Uterus (tissue), 4 donors: ENCODE measurements around the gene LMOD1. TPM values are rescaled to one million over a fixed set of nuclear protein-coding genes. Genes with fewer than 3 reads are reported as not detected.

ENCODE experiments used
- DNase-seq, 2 donors: peaks; one replicate each; pipeline ENCODE4 v3.0.0-alpha.2; 2019 to 2020
- H3K27ac ChIP-seq, 2 donors: fragments of 200-600 bp; sonication (generic); 1 replicate in 1 of 2; 2 replicates in 1 of 2; pipeline ENCODE4 v1.5.1; 2016 to 2018
- H3K27me3 ChIP-seq, 2 donors: fragments of 200-600 bp; sonication (generic); one replicate each; pipeline ENCODE4 v1.5.1; 2018 to 2019; ENCODE audit warnings: control low read depth in 1 of 2
- H3K36me3 ChIP-seq, 2 donors: fragments of 200-600 bp; sonication (generic); one replicate each; pipeline ENCODE4 v1.5.1; 2019; ENCODE audit warnings: control low read depth in 1 of 2
- H3K4me1 ChIP-seq, 2 donors: fragments of 200-600 bp; sonication (generic); one replicate each; pipeline ENCODE4 v1.5.1; 2018 to 2019; ENCODE audit warnings: control low read depth in 1 of 2
- H3K4me3 ChIP-seq, 2 donors: fragments of 200-600 bp; sonication (generic); 1 replicate in 1 of 2; 2 replicates in 1 of 2; pipeline ENCODE4 v1.5.1; 2018 to 2019; ENCODE audit warnings: mild to moderate bottlenecking in 1 of 2
- H3K9me3 ChIP-seq, 2 donors: fragments of 200-600 bp; sonication (generic); one replicate each; pipeline ENCODE4 v1.5.1; 2019; ENCODE audit warnings: control low read depth in 1 of 2
- POLR2A ChIP-seq, 2 donors: fragments of 450-650 bp; IDR thresholded peaks; one replicate each; pipeline ENCODE4 v1.6.1; 2016; ENCODE audit warnings: antibody characterized with exemption in 2 of 2, mild to moderate bottlenecking in 1 of 2, moderate library complexity in 1 of 2
- intact Hi-C: fragments of 100-400 bp; cut with DNase I; formaldehyde crosslinking; loops from one replicate; pipeline ENCODE4 v1.15.1; 2023; ENCODE audit warnings: low total_unique reads
- microRNA-seq: library from miRNA; unstranded; fragments of <30 nt; microRNA quantifications from one replicate; pipeline ENCODE4, GENCODE V29; 2016; ENCODE audit warnings: borderline microRNAs expressed, borderline replicate concordance
- small RNA-seq: library from RNA; depleted of rRNA; stranded (forward); fragments of <200 nt; gene quantifications from one replicate; pipeline ENCODE3, GENCODE V24; 2016
- total RNA-seq, 4 donors: library from RNA; depleted of rRNA in 3 of 4; stranded (reverse); fragments of >200 nt in 3 of 4; gene quantifications; one replicate each; pipeline versions ENCODE4 v1.1.0 to v1.2.4, GENCODE V29; 2014 to 2023
- TF ChIP-seq, protein P1 (sequence below), 4 experiments: fragments of 200-600 bp in 2 of 4; fragments of 450-650 bp in 2 of 4; sonication (generic) in 2 of 4; IDR thresholded peaks; one replicate each; pipeline ENCODE4 v1.5.1; 2016 to 2019; ENCODE audit warnings: antibody characterized with exemption in 4 of 4, mild to moderate bottlenecking in 2 of 4, moderate library complexity in 1 of 4
- donor health status: DM: yes; HTN: yes; CAD: no.

The LMOD1 gene
- total RNA-seq, 4 donors from 2014 or later = 38.9 to 377 (median 147) TPM

GRCh38 chr1:201851949-201852348 is 94.4 kb downstream of the LMOD1 start:
- TF ChIP-seq POLR2A (IDR thresholded peaks at IDR 0.05) = no peak
- TF ChIP-seq, protein P1, sequence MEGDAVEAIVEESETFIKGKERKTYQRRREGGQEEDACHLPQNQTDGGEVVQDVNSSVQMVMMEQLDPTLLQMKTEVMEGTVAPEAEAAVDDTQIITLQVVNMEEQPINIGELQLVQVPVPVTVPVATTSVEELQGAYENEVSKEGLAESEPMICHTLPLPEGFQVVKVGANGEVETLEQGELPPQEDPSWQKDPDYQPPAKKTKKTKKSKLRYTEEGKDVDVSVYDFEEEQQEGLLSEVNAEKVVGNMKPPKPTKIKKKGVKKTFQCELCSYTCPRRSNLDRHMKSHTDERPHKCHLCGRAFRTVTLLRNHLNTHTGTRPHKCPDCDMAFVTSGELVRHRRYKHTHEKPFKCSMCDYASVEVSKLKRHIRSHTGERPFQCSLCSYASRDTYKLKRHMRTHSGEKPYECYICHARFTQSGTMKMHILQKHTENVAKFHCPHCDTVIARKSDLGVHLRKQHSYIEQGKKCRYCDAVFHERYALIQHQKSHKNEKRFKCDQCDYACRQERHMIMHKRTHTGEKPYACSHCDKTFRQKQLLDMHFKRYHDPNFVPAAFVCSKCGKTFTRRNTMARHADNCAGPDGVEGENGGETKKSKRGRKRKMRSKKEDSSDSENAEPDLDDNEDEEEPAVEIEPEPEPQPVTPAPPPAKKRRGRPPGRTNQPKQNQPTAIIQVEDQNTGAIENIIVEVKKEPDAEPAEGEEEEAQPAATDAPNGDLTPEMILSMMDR (IDR thresholded peaks at IDR 0.05) = no peak
- Histone ChIP-seq H3K36me3 (no peaks in the 10 kb centered on the region), H3K4me1 (no peaks in the 10 kb centered on the region)

DNA sequence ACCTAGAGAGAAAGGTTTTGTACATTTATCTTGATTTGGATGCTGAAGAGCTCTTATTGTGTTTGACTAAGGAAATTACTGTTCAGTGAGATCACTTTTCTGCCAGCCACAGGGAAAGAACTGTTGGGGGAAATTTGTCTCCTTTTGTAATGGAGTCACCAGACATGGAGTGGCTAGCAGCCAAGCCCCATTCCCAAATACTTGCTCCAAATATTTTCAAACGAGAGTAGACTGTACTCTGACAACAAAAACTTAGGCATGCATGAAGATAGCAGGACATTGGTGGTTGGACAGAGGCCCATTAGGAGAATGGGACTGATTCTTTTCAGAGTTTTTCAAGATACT is 96.3 kb downstream of the LMOD1 start:
- no peak for TF ChIP-seq POLR2A (IDR thresholded peaks at IDR 0.05)
- TF ChIP-seq, protein P1 (IDR thresholded peaks at IDR 0.05) = no peak
- no peaks in the 10 kb centered on the region for H3K9me3 ChIP-seq
- DNase-seq = no peak
- no peak overlapping the region for H3K4me3 ChIP-seq
- intact Hi-C loops = no loop called here
- no peaks in the 10 kb centered on the region for H3K36me3 ChIP-seq
- no peaks in the 10 kb centered on the region for H3K27me3 ChIP-seq
- H3K4me1 ChIP-seq = no peaks in the 10 kb centered on the region
- peak overlapping the region; percentile 16 to 61 for H3K27ac ChIP-seq

More at GRCh38 chr1:201851949-201852348, 94.4 kb downstream of the LMOD1 start:
- H3K27me3 ChIP-seq = no peaks in the 10 kb centered on the region
- DNase-seq = no peak
- H3K4me3 ChIP-seq = no peak overlapping the region
- intact Hi-C loops = no loop called here
- no peaks in the 10 kb centered on the region for H3K9me3 ChIP-seq
- no peak overlapping the region for H3K27ac ChIP-seq

DNA sequence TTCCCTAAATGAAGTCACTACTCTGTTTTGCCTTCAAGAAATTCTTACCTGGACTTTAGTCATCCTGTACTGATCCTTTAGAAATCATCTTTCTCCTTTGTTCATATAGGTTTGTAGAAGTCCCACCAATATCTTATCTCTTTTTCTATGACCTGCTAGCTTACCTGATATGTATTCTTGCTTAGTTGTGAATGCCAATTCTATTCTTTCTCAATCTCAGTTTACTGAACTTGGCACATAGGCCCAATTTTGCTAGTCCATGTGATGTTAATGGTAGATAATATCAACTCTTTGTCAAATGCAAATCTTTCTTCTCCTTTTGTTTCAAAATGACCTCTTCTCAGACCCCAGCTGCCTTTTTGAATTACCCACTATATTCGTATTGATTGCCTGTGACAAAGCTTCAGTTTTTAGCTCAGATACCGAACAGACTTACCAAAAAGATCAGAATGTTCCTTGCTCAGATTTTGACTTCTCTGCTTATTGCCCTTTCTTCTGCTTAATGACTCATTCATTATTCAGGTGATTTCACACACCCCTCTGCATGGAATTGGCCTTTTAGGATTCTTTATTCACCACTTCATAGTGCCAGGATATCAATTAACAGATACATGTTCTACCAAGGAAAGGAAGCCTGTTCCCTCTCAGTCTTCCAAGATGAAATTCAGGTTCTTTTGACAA is 96.8 kb downstream of the LMOD1 start:
- Histone ChIP-seq H3K4me1 (no peaks in the 10 kb centered on the region), H3K27me3 (no peaks in the 10 kb centered on the region), H3K36me3 (no peaks in the 10 kb centered on the region), H3K27ac (peak overlapping the region; percentile 16 to 61), H3K4me3 (no peak overlapping the region), H3K9me3 (no peaks in the 10 kb centered on the region)
- TF ChIP-seq POLR2A (IDR thresholded peaks at IDR 0.05) = no peak
- TF ChIP-seq, protein P1 (IDR thresholded peaks at IDR 0.05) = no peak
- intact Hi-C loops = no loop called here
- no peak for DNase-seq

- no peaks in the 10 kb centered on the region for H3K4me1 ChIP-seq
- no peaks in the 10 kb centered on the region for H3K27me3 ChIP-seq
- no peak for DNase-seq
- H3K4me3 ChIP-seq = no peak overlapping the region
- H3K36me3 ChIP-seq = no peaks in the 10 kb centered on the region
- no peaks in the 10 kb centered on the region for H3K9me3 ChIP-seq
- intact Hi-C loops = no loop called here
- no peak overlapping the region for H3K27ac ChIP-seq
- no peak for TF ChIP-seq POLR2A (IDR thresholded peaks at IDR 0.05)
- TF ChIP-seq, protein P1 (IDR thresholded peaks at IDR 0.05) = no peak
Observed at GRCh38 chr1:201848230-201848629, 98.1 kb downstream of the LMOD1 start.

GRCh38 chr1:201847150-201847549 is 99.2 kb downstream of the LMOD1 start:
- TF ChIP-seq POLR2A (IDR thresholded peaks at IDR 0.05) = no peak
- TF ChIP-seq, protein P1 (IDR thresholded peaks at IDR 0.05) = no peak
- Histone ChIP-seq H3K27me3 (no peaks in the 10 kb centered on the region), H3K36me3 (no peaks in the 10 kb centered on the region), H3K9me3 (no peaks in the 10 kb centered on the region), H3K4me1 (no peaks in the 10 kb centered on the region), H3K27ac (no peak overlapping the region), H3K4me3 (no peak overlapping the region)
- DNase-seq = no peak
- intact Hi-C loops = no loop called here

Small RNA genes within 50 kb of the gene (microRNA-seq; reads per million reads assigned to microRNA genes)
- gene MIR6739 = not detected

Small RNA genes within 50 kb of the gene (small RNA-seq; reads per million reads assigned to genes)
- gene MIR6739 (not detected), gene RF00156 (not detected)

Other genes starting within 250 kb of the LMOD1 start
- 10 to 100 TPM in 3 of 4 donors, 1 to 10 TPM in 1; 8.8 to 48.5 (median 35.2) TPM for gene IPO9, start 117.4 kb downstream of the LMOD1 start, total RNA-seq
- gene SHISA4, start 57.6 kb downstream of the LMOD1 start, total RNA-seq = 10 to 100 TPM in 2 of 4 donors, 1 to 10 TPM in 2; 2.1 to 52.8 (median 12.0) TPM
- 10 to 100 TPM; 18.7 to 34.9 (median 29.7) TPM for gene TIMM17A, start 9.0 kb upstream of the LMOD1 start, total RNA-seq
- gene RNPEP, start 36.1 kb upstream of the LMOD1 start, total RNA-seq = 10 to 100 TPM; 17.9 to 64.8 (median 41.7) TPM
- 10 to 100 TPM in 1 of 4 donors, 1 to 10 TPM in 3; 1.0 to 67.7 (median 2.0) TPM for gene ELF3, start 64.0 kb upstream of the LMOD1 start, total RNA-seq
- under 1 TPM in 2 of 4 donors, not detected in 2; 0.09 to 0.21 TPM for gene GPR37L1, start 176.4 kb upstream of the LMOD1 start, total RNA-seq
- gene ARL8A, start 198.2 kb upstream of the LMOD1 start, total RNA-seq = 10 to 100 TPM in 3 of 4 donors, 1 to 10 TPM in 1; 4.6 to 86.2 (median 18.7) TPM
- 1 to 10 TPM in 2 of 4 donors, under 1 TPM in 1, not detected in 1; 0.79 to 8.5 (median 1.8) TPM for gene PTPN7, start 214.1 kb upstream of the LMOD1 start, total RNA-seq
- gene LGR6, start 247.3 kb upstream of the LMOD1 start, total RNA-seq = 1 to 10 TPM in 3 of 4 donors, not detected in 1; 3.5 to 7.2 (median 4.0) TPM